22Rv1 (cell line): ENCODE results near the gene RASL12.

Experiments
- CTCF ChIP-seq: fragments of 450-650 bp; IDR thresholded peaks from 2 replicates; pipeline ENCODE4 v1.5.1; 2017; ENCODE audit warnings: mild to moderate bottlenecking
- ZFX ChIP-seq: fragments of 450-650 bp; IDR thresholded peaks from 2 replicates; pipeline ENCODE4 v1.6.1; 2017; ENCODE audit warnings: antibody characterized with exemption, borderline replicate concordance

- no peak for TF ChIP-seq CTCF
- TF ChIP-seq ZFX, result no peak
These were observed 35.1 kb upstream of the RASL12 start for GRCh38 chr15:65102912-65103311.
